B cell (primary cell): ENCODE results near the gene LONRF2. TPM values are rescaled to one million over a fixed set of nuclear protein-coding genes. Genes with fewer than 3 reads are reported as not detected.

Experiments used
- ATAC-seq: fragments of 200-7000 bp; cut with Tn5 transposase; one replicate; pipeline ENCODE4 v1.10.0; 2021; ENCODE audit warnings: low read depth, mild to moderate bottlenecking, moderate number of reproducible peaks, moderate library complexity
- CTCF ChIA-PET: fragments of 350-600 bp; sonication (Branson Sonifier 250); formaldehyde crosslinking; loops from one replicate; lab custom pipeline; 2021; ENCODE audit warnings: antibody characterized with exemption, inconsistent platforms; lab: Charles Lee
- POLR2A ChIA-PET: fragments of 350-600 bp; sonication (Branson Sonifier 250); formaldehyde crosslinking; loops from one replicate; lab custom pipeline; 2021; ENCODE audit warnings: antibody characterized with exemption; lab: Charles Lee
- DNase-seq: peaks from one replicate; pipeline ENCODE4 v3.0.0; 2013
- H2AFZ ChIP-seq: 2 replicates; pipeline ENCODE4 v1.6.1; 2012; ENCODE audit warnings: mild to moderate bottlenecking, low read depth, low read length; ENCODE audit not compliant: insufficient read depth, poor library complexity, severe bottlenecking
- H3K27ac ChIP-seq, 2 donors: 1 replicate in 1 of 2; 2 replicates in 1 of 2; pipeline ENCODE4 v1.5.1; 2012 to 2013; ENCODE audit warnings: low read length in 2 of 2, mild to moderate bottlenecking in 2 of 2, moderate library complexity in 1 of 2
- H3K27me3 ChIP-seq, 4 experiments: fragments of 200-600 bp in 1 of 4; sonication (generic) in 1 of 4; replicated peaks in 1 of 4; 1 replicate in 2 of 4; 2 replicates in 2 of 4; pipeline versions ENCODE4 v1.6.1 to v1.7.0; 2013 to 2016; ENCODE audit warnings: low read length in 3 of 4, mild to moderate bottlenecking in 2 of 4, mixed read lengths in 1 of 4, moderate library complexity in 1 of 4; ENCODE audit not compliant: insufficient read depth in 4 of 4, control insufficient read depth in 3 of 4; ENCODE audit errors: control extremely low read depth in 1 of 4
- H3K36me3 ChIP-seq, 2 experiments: replicated peaks in 1 of 2; 1 replicate in 1 of 2; 2 replicates in 1 of 2; pipeline versions ENCODE4 v1.6.1 to v1.7.1; 2013; ENCODE audit warnings: low read length in 1 of 2; ENCODE audit not compliant: insufficient read depth in 2 of 2, control insufficient read depth in 1 of 2; ENCODE audit errors: control extremely low read depth in 1 of 2, extremely low read depth in 1 of 2
- H3K4me1 ChIP-seq, 2 donors: fragments of 200-600 bp in 1 of 2; sonication (generic) in 1 of 2; 1 replicate in 1 of 2; 2 replicates in 1 of 2; pipeline versions ENCODE4 v1.5.1 to v1.6.1; 2013 to 2017; ENCODE audit warnings: low read length in 2 of 2; ENCODE audit not compliant: control insufficient read depth in 2 of 2, insufficient read depth in 2 of 2
- H3K4me2 ChIP-seq: replicated peaks from 2 replicates; pipeline ENCODE3; 2012; ENCODE audit warnings: mild to moderate bottlenecking, low read depth, low read length; ENCODE audit not compliant: poor library complexity, severe bottlenecking
- H3K4me3 ChIP-seq, 5 experiments: fragments of 200-600 bp in 1 of 5; sonication (generic) in 1 of 5; 1 replicate in 3 of 5; 2 replicates in 2 of 5; pipeline versions ENCODE4 v1.5.1 to v1.7.0; 2011 to 2016; ENCODE audit warnings: low read length in 4 of 5, mild to moderate bottlenecking in 4 of 5, low read depth in 2 of 5, control low read depth in 1 of 5, moderate library complexity in 1 of 5; ENCODE audit not compliant: insufficient read depth in 1 of 5; ENCODE audit errors: control extremely low read depth in 1 of 5, extremely low read depth in 1 of 5
- H3K79me2 ChIP-seq: fragments of 200-600 bp; sonication (generic); one replicate; pipeline ENCODE4 v1.6.0; 2016; ENCODE audit warnings: low read length; ENCODE audit not compliant: control insufficient read depth, insufficient read depth
- H3K9ac ChIP-seq: fragments of 200-600 bp; sonication (generic); 2 replicates; pipeline ENCODE4 v1.6.1; 2017; ENCODE audit warnings: mild to moderate bottlenecking, low read length, moderate library complexity
- H3K9me3 ChIP-seq, 3 donors: one replicate each; pipeline versions ENCODE4 v1.6.1 to v1.7.1; 2013; ENCODE audit warnings: low read length in 2 of 3; ENCODE audit not compliant: control insufficient read depth in 2 of 3, insufficient read depth in 1 of 3; ENCODE audit errors: control extremely low read depth in 1 of 3
- H4K20me1 ChIP-seq: 2 replicates; pipeline ENCODE4 v1.6.0; 2012; ENCODE audit warnings: mild to moderate bottlenecking, low read length; ENCODE audit not compliant: insufficient read depth, control insufficient read depth, poor library complexity, severe bottlenecking
- H3K27ac Mint-ChIP-seq: one replicate; pipeline ENCODE4 v1.8.0; 2021; ENCODE audit warnings: mixed read lengths
- H3K27me3 Mint-ChIP-seq: one replicate; pipeline ENCODE4 v1.8.0; 2021; ENCODE audit warnings: mixed read lengths
- H3K4me1 Mint-ChIP-seq: one replicate; pipeline ENCODE4 v1.8.0; 2021; ENCODE audit warnings: mixed read lengths
- H3K4me3 Mint-ChIP-seq: one replicate; pipeline ENCODE4 v1.8.0; 2021; ENCODE audit warnings: mixed read lengths
- H3K9me3 Mint-ChIP-seq: one replicate; pipeline ENCODE4 v1.8.0; 2022; ENCODE audit warnings: mixed read lengths; ENCODE audit not compliant: insufficient read depth
- EZH2 ChIP-seq: IDR thresholded peaks from 2 replicates; pipeline ENCODE4 v1.6.1; 2012; ENCODE audit warnings: borderline replicate concordance, low read depth, mild to moderate bottlenecking, moderate library complexity, low read length; ENCODE audit not compliant: insufficient read depth, poor library complexity, severe bottlenecking
- WGBS: methylation state at CpG from one replicate; pipeline ENCODE4 v1.1.5; 2013; ENCODE audit warnings: missing lambda C conversion rate; ENCODE audit not compliant: insufficient coverage; 5-methylcytosine and 5-hydroxymethylcytosine counted together
- intact Hi-C: fragments of 100-400 bp; cut with micrococcal nuclease; formaldehyde crosslinking; loops from one replicate; pipeline ENCODE4 v1.10.0; 2022
- polyA plus RNA-seq: library from polyadenylated mRNA; depleted of rRNA; stranded (reverse); fragments of >200 nt; gene quantifications from 2 replicates; pipeline ENCODE4 v1.2.3, GENCODE V29; 2012
- total RNA-seq, 2 donors: library from RNA; stranded (reverse); fragments of 120-200 nt in 1 of 2; gene quantifications; 1 replicate in 1 of 2; 2 replicates in 1 of 2; pipeline versions ENCODE4 v1.2.3 to v1.2.4, GENCODE V29; 2013 to 2022
- TF ChIP-seq, protein P1 (sequence below): fragments of 200-600 bp; IDR thresholded peaks from one replicate; pipeline ENCODE4 v1.8.0; 2022; ENCODE audit warnings: antibody characterized with exemption, mild to moderate bottlenecking

Gene LONRF2
- total and polyA plus RNA-seq, 2 donors (not counting 1 experiment from before 2014, with no cell fraction given), result 0.32 TPM; not detected in 1

DNA sequence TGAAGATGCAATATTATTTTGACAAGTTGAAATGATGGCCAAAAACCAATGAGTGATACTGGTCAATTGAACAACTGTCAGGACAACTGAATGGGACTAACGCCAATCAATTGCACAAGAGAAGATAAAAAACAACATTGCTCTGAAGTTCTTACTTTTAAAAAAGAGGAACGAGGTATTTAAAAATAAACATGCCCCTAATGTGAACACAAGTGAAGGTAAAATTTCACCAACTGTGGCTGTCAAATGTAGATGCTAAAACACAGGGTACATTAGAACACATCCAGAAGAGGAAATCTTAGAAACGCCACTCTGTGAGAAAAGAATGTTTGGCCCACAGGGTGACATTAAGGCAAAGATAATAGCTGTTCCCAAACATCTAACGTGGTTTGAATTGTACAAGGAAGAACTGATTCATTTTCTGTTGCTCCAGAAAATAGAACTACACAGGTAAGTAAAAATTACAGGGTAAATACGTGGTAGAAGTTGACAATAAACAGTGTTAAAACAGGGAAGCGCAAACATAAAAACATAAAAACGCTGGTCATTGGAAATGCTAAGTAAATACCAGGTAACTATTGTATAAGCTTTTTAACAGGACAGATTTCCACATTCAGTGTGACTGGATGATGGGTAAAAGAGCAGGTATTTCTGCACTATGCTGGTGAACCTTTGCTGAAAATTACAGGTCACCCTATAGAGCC is 20.3 kb downstream of the LONRF2 start:
- Histone ChIP-seq H3K79me2 (no peaks in the 10 kb centered on the region), H3K9me3 (peaks cover 0 to 8% (median 2%) of the 10 kb centered on the region in 3 donors), H3K4me2 (no peak overlapping the region), H3K36me3 (no peaks in the 10 kb centered on the region), H3K27me3 (peaks cover 0 to 3% (median 0%) of the 10 kb centered on the region in 4 experiments), H2AFZ (no peak overlapping the region), H3K4me1 (no peaks in the 10 kb centered on the region), H4K20me1 (no peaks in the 10 kb centered on the region), H3K4me3 (no peak overlapping the region), H3K27ac (no peak overlapping the region), H3K9ac (no peak overlapping the region)
- CTCF ChIA-PET, result interaction anchor here (1.3 kb wide), 1 partner anchor 11 kb away, joined by 3 read pairs; no protein-coding TSS in a partner anchor
- no peak overlapping the region for H3K4me3 Mint-ChIP-seq
- DNase-seq (no peak), ATAC-seq (no peak)
- intact Hi-C loops, result no loop called here
- H3K9me3 Mint-ChIP-seq, result peaks cover 3% of the 10 kb centered on the region
- H3K27ac Mint-ChIP-seq, result no peak overlapping the region
- TF ChIP-seq, protein P1, sequence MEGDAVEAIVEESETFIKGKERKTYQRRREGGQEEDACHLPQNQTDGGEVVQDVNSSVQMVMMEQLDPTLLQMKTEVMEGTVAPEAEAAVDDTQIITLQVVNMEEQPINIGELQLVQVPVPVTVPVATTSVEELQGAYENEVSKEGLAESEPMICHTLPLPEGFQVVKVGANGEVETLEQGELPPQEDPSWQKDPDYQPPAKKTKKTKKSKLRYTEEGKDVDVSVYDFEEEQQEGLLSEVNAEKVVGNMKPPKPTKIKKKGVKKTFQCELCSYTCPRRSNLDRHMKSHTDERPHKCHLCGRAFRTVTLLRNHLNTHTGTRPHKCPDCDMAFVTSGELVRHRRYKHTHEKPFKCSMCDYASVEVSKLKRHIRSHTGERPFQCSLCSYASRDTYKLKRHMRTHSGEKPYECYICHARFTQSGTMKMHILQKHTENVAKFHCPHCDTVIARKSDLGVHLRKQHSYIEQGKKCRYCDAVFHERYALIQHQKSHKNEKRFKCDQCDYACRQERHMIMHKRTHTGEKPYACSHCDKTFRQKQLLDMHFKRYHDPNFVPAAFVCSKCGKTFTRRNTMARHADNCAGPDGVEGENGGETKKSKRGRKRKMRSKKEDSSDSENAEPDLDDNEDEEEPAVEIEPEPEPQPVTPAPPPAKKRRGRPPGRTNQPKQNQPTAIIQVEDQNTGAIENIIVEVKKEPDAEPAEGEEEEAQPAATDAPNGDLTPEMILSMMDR, result no peak
- TF ChIP-seq EZH2, result no peak
- peaks cover 32% of the 10 kb centered on the region for H3K27me3 Mint-ChIP-seq
- no peaks in the 10 kb centered on the region for H3K4me1 Mint-ChIP-seq
- WGBS, result no CpG with 5 or more reads among the region's 7 CpGs
- POLR2A ChIA-PET, result no interaction called here

DNA sequence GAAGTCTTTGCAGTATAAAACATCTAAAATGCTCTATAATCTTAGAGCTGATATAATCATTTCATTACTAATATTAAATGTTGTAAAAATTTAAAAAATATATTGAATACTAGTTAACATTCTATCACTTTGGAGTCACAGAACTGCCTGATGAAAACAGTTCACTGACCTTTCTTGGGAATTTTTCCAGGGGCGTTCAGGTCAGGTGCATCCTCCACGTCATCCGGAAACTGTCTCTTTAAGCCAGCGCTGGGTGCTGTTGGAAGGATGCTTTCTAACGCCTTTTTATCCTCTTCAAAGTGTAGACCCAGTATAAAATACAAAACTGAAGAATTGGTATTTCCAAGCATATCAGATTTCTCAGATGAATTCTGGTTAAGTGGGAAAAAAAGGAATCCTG is 22.8 kb downstream of the LONRF2 start:
- no peaks in the 10 kb centered on the region for H3K79me2 ChIP-seq
- Mint-ChIP-seq H3K27me3 (peaks cover 34% of the 10 kb centered on the region), H3K4me1 (no peaks in the 10 kb centered on the region), H3K4me3 (no peak overlapping the region), H3K27ac (no peak overlapping the region), H3K9me3 (peaks cover 3% of the 10 kb centered on the region)
- ATAC-seq (no peak), DNase-seq (no peak)
- TF ChIP-seq, protein P1, result no peak
- TF ChIP-seq EZH2, result no peak
- no peak overlapping the region for H3K4me2 ChIP-seq
- CTCF ChIA-PET, result interaction anchor here (1.1 kb wide), 1 partner anchor 740 kb away, joined by 3 read pairs; no protein-coding TSS in a partner anchor
- no peaks in the 10 kb centered on the region for H3K36me3 ChIP-seq
- peaks cover 0 to 3% (median 0%) of the 10 kb centered on the region in 4 experiments for H3K27me3 ChIP-seq
- intact Hi-C loops, result no loop called here
- no peaks in the 10 kb centered on the region for H3K4me1 ChIP-seq
- no peaks in the 10 kb centered on the region for H4K20me1 ChIP-seq
- H2AFZ ChIP-seq, result no peak overlapping the region
- POLR2A ChIA-PET, result no interaction called here
- H3K27ac ChIP-seq, result no peak overlapping the region
- H3K9ac ChIP-seq, result no peak overlapping the region
- 90% methylated on average over 3 of the region's 5 CpGs for WGBS
- H3K4me3 ChIP-seq, result no peak overlapping the region
- H3K9me3 ChIP-seq, result peaks cover 0 to 6% (median 2%) of the 10 kb centered on the region in 3 donors
